A673 (cell line): ENCODE results near the gene MOSMO. TPM values are rescaled to one million over a fixed set of nuclear protein-coding genes. Genes with fewer than 3 reads are reported as not detected.
"Not testable (repeated sequence)": the region's sequence is repeated elsewhere in the genome, so short reads cannot be mapped to it uniquely, and the experiment has no call there.

Experiments used
- BruUV-seq: library from RNA; stranded (reverse); fragments of 400-500 nt; replicated peaks from 2 replicates; lab custom pipeline; 2021; lab: Mats Ljungman, UMichigan
- CTCF ChIA-PET: fragments of 300-600 bp; sonication (Branson Sonifier 250); formaldehyde crosslinking; loops from one replicate; lab custom pipeline; 2022; ENCODE audit warnings: antibody characterized with exemption; lab: Charles Lee
- POLR2A ChIA-PET: fragments of 300-600 bp; sonication (Branson Sonifier 250); formaldehyde crosslinking; loops from one replicate; lab custom pipeline; 2022; ENCODE audit warnings: antibody characterized with exemption; ENCODE audit not compliant: low non-redundant PET; lab: Charles Lee
- DNase-seq: peaks from one replicate; pipeline ENCODE4 v3.0.0-alpha.2; 2015; ENCODE audit warnings: low spot score
- H3K27ac ChIP-seq: fragments of 200-600 bp; sonication (generic); 2 replicates; pipeline ENCODE4 v1.5.1; 2016; ENCODE audit warnings: mixed run types, low read depth, mild to moderate bottlenecking, mixed read lengths, antibody characterized with exemption, low read length; ENCODE audit not compliant: poor library complexity, severe bottlenecking
- H3K27me3 ChIP-seq: fragments of 200-600 bp; sonication (generic); replicated peaks from 2 replicates; pipeline ENCODE4 v1.6.1; 2017; ENCODE audit warnings: mixed run types, low read depth, mild to moderate bottlenecking, mixed read lengths, antibody characterized with exemption, low read length; ENCODE audit not compliant: insufficient read depth, poor library complexity
- H3K36me3 ChIP-seq: fragments of 200-600 bp; sonication (generic); 2 replicates; pipeline ENCODE4 v1.6.1; 2016; ENCODE audit warnings: mixed run types, mild to moderate bottlenecking, mixed read lengths, antibody characterized with exemption, low read length; ENCODE audit not compliant: insufficient read depth, poor library complexity, severe bottlenecking
- H3K4me1 ChIP-seq: fragments of 200-600 bp; sonication (generic); 2 replicates; pipeline ENCODE4 v1.6.1; 2017; ENCODE audit warnings: mixed run types, mild to moderate bottlenecking, mixed read lengths, antibody characterized with exemption, low read length; ENCODE audit not compliant: insufficient read depth, poor library complexity, severe bottlenecking
- H3K4me3 ChIP-seq: fragments of 200-600 bp; sonication (generic); 2 replicates; pipeline ENCODE4 v1.5.1; 2016; ENCODE audit warnings: low read depth, mixed run types, mild to moderate bottlenecking, mixed read lengths, low read length; ENCODE audit not compliant: poor library complexity, severe bottlenecking
- H3K9me3 ChIP-seq: fragments of 200-600 bp; sonication (generic); 2 replicates; pipeline ENCODE4 v1.6.1; 2016; ENCODE audit warnings: mixed run types, low read depth, mild to moderate bottlenecking, mixed read lengths, antibody characterized with exemption, low read length; ENCODE audit not compliant: poor library complexity, severe bottlenecking
- CTCF ChIP-seq: fragments of 300-800, 200-600 bp; sonication (generic); conservative IDR thresholded peaks from 2 replicates; pipeline ENCODE4 v1.5.1; 2017; ENCODE audit warnings: low read depth, mild to moderate bottlenecking, antibody characterized with exemption, low read length, moderate library complexity, mixed read lengths
- EZH2 ChIP-seq: fragments of 200-600 bp; sonication (generic); IDR thresholded peaks from 2 replicates; pipeline ENCODE4 v1.6.1; 2017; ENCODE audit warnings: borderline replicate concordance, low read depth, mild to moderate bottlenecking, mixed read lengths, antibody characterized with exemption, low read length; ENCODE audit not compliant: poor library complexity, severe bottlenecking
- intact Hi-C: fragments of 100-400 bp; cut with micrococcal nuclease; formaldehyde crosslinking; loops from one replicate; pipeline ENCODE4 v1.10.0; 2022; ENCODE audit not compliant: unreplicated experiment
- total RNA-seq: library from RNA; stranded (reverse); gene quantifications from 2 replicates; pipeline ENCODE4 v1.2.3, GENCODE V29; 2021

Gene MOSMO
- total RNA-seq, 1 experiment from 2014 or later = 14.6 TPM

GRCh38 chr16:21996923-21997696, 10.8 kb upstream of the MOSMO start:
- Histone ChIP-seq H3K27ac (no peak overlapping the region), H3K4me3 (no peak overlapping the region), H3K27me3 (no peaks in the 10 kb centered on the region), H3K4me1 (no peaks in the 10 kb centered on the region), H3K36me3 (no peaks in the 10 kb centered on the region), H3K9me3 (no peaks in the 10 kb centered on the region)
- TF ChIP-seq EZH2 (no peak), CTCF (no peak)
- intact Hi-C loops = no loop called here
- no peak for DNase-seq
- POLR2A ChIA-PET = interaction anchor here (0.5 kb wide), 1 partner anchor 157 kb away, joined by 16 read pairs; no protein-coding TSS in a partner anchor
- CTCF ChIA-PET = interaction anchor here (1.5 to 6.2 kb wide), 2 partner anchors 82 to 191 kb away, joined by 21 to 89 read pairs; no protein-coding TSS in a partner anchor
- BruUV-seq = no TSS peak

GRCh38 chr16:21997697-21998480, 10.0 kb upstream of the MOSMO start:
- no peaks in the 10 kb centered on the region for H3K27me3 ChIP-seq
- no peak for TF ChIP-seq CTCF
- TF ChIP-seq EZH2 = no peak
- no peaks in the 10 kb centered on the region for H3K4me1 ChIP-seq
- ChIA-PET POLR2A (interaction anchor here (0.5 kb wide), 1 partner anchor 156 kb away, joined by 16 read pairs; no protein-coding TSS in a partner anchor), CTCF (interaction anchor here (1.5 to 6.2 kb wide), 2 partner anchors 81 to 191 kb away, joined by 21 to 89 read pairs; no protein-coding TSS in a partner anchor)
- no peaks in the 10 kb centered on the region for H3K9me3 ChIP-seq
- no peak overlapping the region for H3K4me3 ChIP-seq
- peak; percentile 32 for DNase-seq
- BruUV-seq = no TSS peak
- intact Hi-C loops = no loop called here
- no peaks in the 10 kb centered on the region for H3K36me3 ChIP-seq
- no peak overlapping the region for H3K27ac ChIP-seq

GRCh38 chr16:22001591-22001990, 6.3 kb upstream of the MOSMO start:
- peak; percentile 34 for DNase-seq
- H3K4me3 ChIP-seq = no peak overlapping the region

GRCh38 chr16:22002047-22002446, 5.9 kb upstream of the MOSMO start:
- intact Hi-C loops, POLR2A ChIA-PET: not testable (repeated sequence)
- CTCF ChIA-PET = interaction anchor here (0.6 to 6.2 kb wide), 4 partner anchors 39 to 186 kb away, joined by 3 to 89 read pairs (median 5); no protein-coding TSS in a partner anchor

More at GRCh38 chr16:22001591-22001990, 6.3 kb upstream of the MOSMO start:
- Histone ChIP-seq H3K27ac (no peak overlapping the region), H3K27me3 (no peaks in the 10 kb centered on the region), H3K4me1 (no peaks in the 10 kb centered on the region), H3K36me3 (no peaks in the 10 kb centered on the region), H3K9me3 (no peaks in the 10 kb centered on the region)
- CTCF ChIA-PET = interaction anchor here (0.6 to 6.2 kb wide), 4 partner anchors 40 to 187 kb away, joined by 3 to 89 read pairs (median 5); no protein-coding TSS in a partner anchor
- BruUV-seq = no TSS peak
- POLR2A ChIA-PET = no interaction called here
- intact Hi-C loops = loop anchor here (1.0 to 2.0 kb wide), 3 partner anchors 76 to 187 kb away; no protein-coding TSS in a partner anchor
- no peak for TF ChIP-seq EZH2
- no peak for TF ChIP-seq CTCF

More at GRCh38 chr16:22002047-22002446, 5.9 kb upstream of the MOSMO start:
- not testable (repeated sequence) for H3K4me3 ChIP-seq, H3K27me3 ChIP-seq, DNase-seq, H3K9me3 ChIP-seq, H3K4me1 ChIP-seq, H3K27ac ChIP-seq, BruUV-seq, H3K36me3 ChIP-seq
